Measurements from ENCODE around the gene SLC25A26.

- no peak for TF ChIP-seq CTCF (optimal IDR thresholded peaks at IDR 0.05 in 1 of 3, IDR thresholded peaks at IDR 0.05 in 1 of 3, conservative IDR thresholded peaks at IDR 0.05 in 1 of 3; ENCODE audit: extremely low read depth in 1 of 3, insufficient read depth in 2 of 3, low read length in 3 of 3)
- TF ChIP-seq EZH2 (IDR thresholded peaks at IDR 0.05; ENCODE audit: low read length), result no peak
These were observed 12.6 kb upstream of the SLC25A26 start for GRCh38 chr3:66208189-66208588.
